Ascending aorta (tissue), 2 donors: ENCODE measurements around the gene ELAVL1. TPM values are rescaled to one million over a fixed set of nuclear protein-coding genes. Genes with fewer than 3 reads are reported as not detected.
"Not testable (repeated sequence)": the region's sequence is repeated elsewhere in the genome, so short reads cannot be mapped to it uniquely, and the experiment has no call there.

ENCODE experiments used
- DNase-seq, 2 donors: peaks; one replicate each; pipeline ENCODE4 v3.0.0-alpha.2; 2019; ENCODE audit warnings: low spot score in 2 of 2
- H3K27ac ChIP-seq, 2 donors: fragments of 200-600 bp; sonication (generic); one replicate each; pipeline ENCODE4 v1.5.1; 2016 to 2017; ENCODE audit warnings: mild to moderate bottlenecking in 1 of 2
- H3K27me3 ChIP-seq: fragments of 200-600 bp; sonication (generic); one replicate; pipeline ENCODE4 v1.5.1; 2017
- H3K36me3 ChIP-seq, 2 donors: fragments of 200-600 bp; sonication (generic); one replicate each; pipeline ENCODE4 v1.5.1; 2016
- H3K4me1 ChIP-seq, 2 donors: fragments of 200-600 bp; sonication (generic); one replicate each; pipeline ENCODE4 v1.5.1; 2016 to 2017; ENCODE audit warnings: mild to moderate bottlenecking in 1 of 2
- H3K4me3 ChIP-seq, 2 donors: fragments of 200-600 bp; sonication (generic); one replicate each; pipeline ENCODE4 v1.5.1; 2016 to 2017; ENCODE audit warnings: mild to moderate bottlenecking in 1 of 2
- H3K9me3 ChIP-seq, 2 donors: fragments of 200-600 bp; sonication (generic); one replicate each; pipeline ENCODE4 v1.5.1; 2016
- intact Hi-C: fragments of 100-400 bp; cut with DNase I; formaldehyde crosslinking; loops from one replicate; pipeline ENCODE4 v1.15.1; 2023
- total RNA-seq: library from RNA; depleted of rRNA; stranded (reverse); fragments of >200 nt; gene quantifications from one replicate; pipeline ENCODE4 v1.1.0, GENCODE V29; 2016
- TF ChIP-seq, protein P1 (sequence below), 3 experiments: fragments of 200-600 bp in 2 of 3; fragments of 450-650 bp in 1 of 3; sonication (generic) in 2 of 3; IDR thresholded peaks; one replicate each; pipeline ENCODE4 v1.5.1; 2016 to 2019; ENCODE audit warnings: antibody characterized with exemption in 3 of 3, mild to moderate bottlenecking in 1 of 3, moderate library complexity in 1 of 3

The ELAVL1 gene
- total RNA-seq, 1 donor from 2014 or later: 19.9 TPM

DNA sequence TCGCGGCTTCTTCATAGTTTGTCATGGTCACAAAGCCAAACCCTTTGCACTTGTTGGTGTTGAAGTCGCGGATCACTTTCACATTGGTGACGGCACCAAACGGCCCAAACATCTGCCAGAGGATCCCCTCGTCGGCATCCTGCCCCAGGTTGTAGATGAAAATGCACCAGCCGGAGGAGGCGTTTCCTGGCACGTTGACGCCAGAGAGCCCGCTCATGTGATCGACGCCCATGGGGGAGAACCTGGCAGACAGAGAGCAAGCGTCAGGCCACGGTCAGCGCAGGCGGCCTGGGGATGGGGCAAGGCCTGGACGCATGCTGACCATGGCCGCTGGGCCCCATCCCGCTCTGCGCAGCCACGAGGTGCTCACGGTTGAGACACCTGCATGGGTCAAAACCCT, 41.9 kb downstream of the ELAVL1 start:
- intact Hi-C loops: no loop called here
- no peak overlapping the region for H3K4me3 ChIP-seq
- no peaks in the 10 kb centered on the region for H3K27me3 ChIP-seq
- no peaks in the 10 kb centered on the region for H3K4me1 ChIP-seq
- DNase-seq: no peak
- TF ChIP-seq, protein P1, sequence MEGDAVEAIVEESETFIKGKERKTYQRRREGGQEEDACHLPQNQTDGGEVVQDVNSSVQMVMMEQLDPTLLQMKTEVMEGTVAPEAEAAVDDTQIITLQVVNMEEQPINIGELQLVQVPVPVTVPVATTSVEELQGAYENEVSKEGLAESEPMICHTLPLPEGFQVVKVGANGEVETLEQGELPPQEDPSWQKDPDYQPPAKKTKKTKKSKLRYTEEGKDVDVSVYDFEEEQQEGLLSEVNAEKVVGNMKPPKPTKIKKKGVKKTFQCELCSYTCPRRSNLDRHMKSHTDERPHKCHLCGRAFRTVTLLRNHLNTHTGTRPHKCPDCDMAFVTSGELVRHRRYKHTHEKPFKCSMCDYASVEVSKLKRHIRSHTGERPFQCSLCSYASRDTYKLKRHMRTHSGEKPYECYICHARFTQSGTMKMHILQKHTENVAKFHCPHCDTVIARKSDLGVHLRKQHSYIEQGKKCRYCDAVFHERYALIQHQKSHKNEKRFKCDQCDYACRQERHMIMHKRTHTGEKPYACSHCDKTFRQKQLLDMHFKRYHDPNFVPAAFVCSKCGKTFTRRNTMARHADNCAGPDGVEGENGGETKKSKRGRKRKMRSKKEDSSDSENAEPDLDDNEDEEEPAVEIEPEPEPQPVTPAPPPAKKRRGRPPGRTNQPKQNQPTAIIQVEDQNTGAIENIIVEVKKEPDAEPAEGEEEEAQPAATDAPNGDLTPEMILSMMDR (IDR thresholded peaks at IDR 0.05): no peak
- H3K9me3 ChIP-seq: no peaks in the 10 kb centered on the region
- H3K27ac ChIP-seq: no peak overlapping the region
- H3K36me3 ChIP-seq: peaks cover 48 to 81% of the 10 kb centered on the region in 2 donors

DNA sequence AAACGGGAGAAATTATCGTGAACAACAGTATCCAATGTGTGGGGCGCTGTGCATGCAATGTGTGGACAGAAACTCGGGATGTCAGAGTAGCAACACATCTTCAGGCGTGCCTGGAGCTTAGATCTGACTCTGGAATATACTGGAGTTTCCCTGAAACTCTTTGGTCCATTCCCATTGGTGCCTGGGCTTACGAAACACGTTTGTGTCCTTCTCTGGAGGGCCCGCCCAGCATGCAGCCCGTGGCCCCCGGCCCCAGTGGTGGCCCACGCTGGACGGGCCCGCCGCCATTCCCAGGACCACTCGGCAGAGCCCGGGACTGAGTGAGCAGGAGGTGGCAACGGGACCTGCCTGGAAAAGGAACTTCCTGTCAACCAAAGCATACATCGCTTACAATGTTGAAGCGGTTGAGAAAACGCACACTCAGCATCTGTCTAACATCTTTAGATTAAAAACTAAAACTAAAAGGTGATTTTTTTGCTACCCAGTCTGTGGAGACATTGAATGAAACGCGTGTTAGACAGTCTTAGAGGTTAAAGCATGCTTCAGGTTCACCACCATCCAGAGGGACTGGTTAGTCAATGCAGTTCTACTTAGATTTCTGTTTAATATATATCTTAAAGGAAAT, 42.7 kb downstream of the ELAVL1 start:
- Histone ChIP-seq H3K36me3 (peaks cover 47 to 73% of the 10 kb centered on the region in 2 donors), H3K27me3 (no peaks in the 10 kb centered on the region), H3K9me3 (no peaks in the 10 kb centered on the region), H3K4me1 (no peaks in the 10 kb centered on the region), H3K4me3 (no peak overlapping the region), H3K27ac (no peak overlapping the region)
- no peak for DNase-seq
- intact Hi-C loops: no loop called here
- TF ChIP-seq, protein P1 (IDR thresholded peaks at IDR 0.05): no peak

GRCh38 chr19:7961920-7962626, 43.4 kb downstream of the ELAVL1 start:
- peaks cover 40 to 66% of the 10 kb centered on the region in 2 donors for H3K36me3 ChIP-seq
- no peak overlapping the region for H3K4me3 ChIP-seq
- TF ChIP-seq, protein P1 (IDR thresholded peaks at IDR 0.05): no peak
- intact Hi-C loops: no loop called here
- no peaks in the 10 kb centered on the region for H3K9me3 ChIP-seq
- H3K27me3 ChIP-seq: no peaks in the 10 kb centered on the region
- H3K4me1 ChIP-seq: no peaks in the 10 kb centered on the region
- no peak for DNase-seq
- no peak overlapping the region for H3K27ac ChIP-seq

- H3K4me1 ChIP-seq, H3K27me3 ChIP-seq, H3K9me3 ChIP-seq, H3K27ac ChIP-seq, H3K4me3 ChIP-seq, DNase-seq, intact Hi-C loops: not testable (repeated sequence)
- H3K36me3 ChIP-seq: peaks cover 36 to 57% of the 10 kb centered on the region in 2 donors
These were observed 44.4 kb downstream of the ELAVL1 start for GRCh38 chr19:7961082-7961481.

DNA sequence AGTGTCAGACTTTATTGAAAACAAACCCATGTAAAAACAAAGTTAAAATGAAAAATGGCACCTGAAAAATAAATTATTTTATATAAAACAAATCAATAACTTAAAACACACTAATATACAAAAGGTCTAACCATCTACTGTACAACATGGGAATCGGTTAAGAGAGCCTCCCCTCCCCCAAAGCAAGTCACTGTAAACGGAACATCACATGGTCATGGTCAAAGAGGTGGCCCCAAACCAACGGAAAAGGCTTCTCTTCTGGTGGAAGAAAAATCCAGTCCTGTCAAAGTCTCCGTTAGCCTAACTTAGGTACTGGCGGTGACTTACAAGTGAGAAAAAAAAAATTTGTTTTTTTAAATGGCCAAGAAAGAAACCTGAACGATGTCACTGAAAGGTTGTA, 46.2 kb downstream of the ELAVL1 start:
- intact Hi-C loops: no loop called here
- peaks cover 27 to 39% of the 10 kb centered on the region in 2 donors for H3K36me3 ChIP-seq
- DNase-seq: no peak
- no peak overlapping the region for H3K4me3 ChIP-seq
- no peaks in the 10 kb centered on the region for H3K4me1 ChIP-seq
- H3K9me3 ChIP-seq: no peaks in the 10 kb centered on the region
- TF ChIP-seq, protein P1 (IDR thresholded peaks at IDR 0.05): no peak
- H3K27me3 ChIP-seq: no peaks in the 10 kb centered on the region
- H3K27ac ChIP-seq: no peak overlapping the region

GRCh38 chr19:7955696-7956095, 49.7 kb downstream of the ELAVL1 start:
- Histone ChIP-seq H3K4me3 (no peak overlapping the region), H3K4me1 (no peaks in the 10 kb centered on the region), H3K27ac (no peak overlapping the region), H3K27me3 (no peaks in the 10 kb centered on the region), H3K36me3 (peaks cover 0 to 10% of the 10 kb centered on the region in 2 donors), H3K9me3 (no peaks in the 10 kb centered on the region)
- TF ChIP-seq, protein P1 (IDR thresholded peaks at IDR 0.05): no peak
- intact Hi-C loops: no loop called here
- DNase-seq: no peak
